ENCODE measurements around the gene GALNTL6. TPM values are rescaled to one million over a fixed set of nuclear protein-coding genes. Genes with fewer than 3 reads are reported as not detected.

The GALNTL6 gene
- total RNA-seq, 1 donor from 2014 or later = 2.1 TPM

DNA sequence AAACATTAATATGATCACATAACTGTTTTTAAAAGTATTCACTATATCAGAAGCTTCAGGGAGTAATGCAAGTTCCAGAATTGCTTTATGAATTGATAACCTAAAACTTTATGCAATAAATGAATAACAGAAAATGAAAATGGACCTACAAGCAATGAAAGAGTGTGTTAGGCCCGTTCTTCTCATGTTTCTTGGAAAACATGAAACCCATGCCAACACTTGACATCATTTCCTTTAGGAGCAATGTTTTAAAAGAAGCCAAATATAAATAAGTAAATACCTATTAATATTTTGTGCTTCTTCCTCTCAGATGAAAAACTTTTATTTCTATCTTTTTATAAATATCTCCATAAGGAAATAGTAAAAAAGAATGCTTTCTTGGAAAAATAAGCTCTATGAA is 1232.4 kb downstream of the GALNTL6 start:
- H3K4me1 ChIP-seq (ENCODE audit: control insufficient read depth in 3 of 3, insufficient read depth in 3 of 3, low read length in 3 of 3) = peaks cover 0 to 1% (median 0%) of the 10 kb centered on the region in 3 donors
- no peaks in the 10 kb centered on the region for H3K27me3 ChIP-seq (ENCODE audit: control insufficient read depth in 3 of 3, insufficient read depth in 3 of 3, low read length in 3 of 3)
- no peak overlapping the region for H3K4me3 ChIP-seq (ENCODE audit: low read length in 3 of 3)
- H3K27ac ChIP-seq (ENCODE audit: low read depth, low read length) = no peak overlapping the region
- no peaks in the 10 kb centered on the region for H3K9me3 ChIP-seq (ENCODE audit: control insufficient read depth in 3 of 3, low read length in 3 of 3)
- no peaks in the 10 kb centered on the region for H3K36me3 ChIP-seq (ENCODE audit: control insufficient read depth in 3 of 3, insufficient read depth in 3 of 3, low read length in 3 of 3)
- no peak overlapping the region for H3K9ac ChIP-seq (ENCODE audit: low read depth in 1 of 3, low read length in 3 of 3)

- Histone ChIP-seq H3K4me1 (ENCODE audit: control insufficient read depth in 3 of 3, insufficient read depth in 3 of 3, low read length in 3 of 3) (no peaks in the 10 kb centered on the region), H3K27me3 (ENCODE audit: control insufficient read depth in 3 of 3, insufficient read depth in 3 of 3, low read length in 3 of 3) (no peaks in the 10 kb centered on the region), H3K9ac (ENCODE audit: low read depth in 1 of 3, low read length in 3 of 3) (no peak overlapping the region), H3K27ac (ENCODE audit: low read depth, low read length) (no peak overlapping the region), H3K36me3 (ENCODE audit: control insufficient read depth in 3 of 3, insufficient read depth in 3 of 3, low read length in 3 of 3) (no peaks in the 10 kb centered on the region), H3K9me3 (ENCODE audit: control insufficient read depth in 3 of 3, low read length in 3 of 3) (no peaks in the 10 kb centered on the region), H3K4me3 (ENCODE audit: low read length in 3 of 3) (no peak overlapping the region)
These were observed 1232.9 kb downstream of the GALNTL6 start for GRCh38 chr4:173046144-173046543.

DNA sequence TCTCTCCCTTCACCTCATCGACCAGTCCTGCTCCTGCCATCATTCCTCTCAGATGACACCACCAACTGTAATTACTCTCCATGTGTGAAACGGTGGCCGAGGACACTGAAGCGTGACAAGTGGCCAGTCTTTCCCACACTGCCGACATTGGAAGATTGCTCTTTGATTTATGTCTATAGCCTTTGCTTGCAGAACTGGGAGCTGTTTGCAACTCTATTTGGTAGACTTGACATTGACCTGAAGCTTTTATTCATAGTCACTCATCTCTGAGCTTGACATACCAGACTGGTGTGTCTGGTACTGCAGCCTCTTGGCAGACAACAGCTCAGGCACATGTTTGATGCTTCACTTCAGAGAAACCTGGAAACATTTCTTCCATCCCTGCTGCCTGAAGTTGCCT is 1233.6 kb downstream of the GALNTL6 start:
- Histone ChIP-seq H3K27ac (ENCODE audit: low read depth, low read length) (no peak overlapping the region), H3K4me1 (ENCODE audit: control insufficient read depth in 3 of 3, insufficient read depth in 3 of 3, low read length in 3 of 3) (no peaks in the 10 kb centered on the region), H3K27me3 (ENCODE audit: control insufficient read depth in 3 of 3, insufficient read depth in 3 of 3, low read length in 3 of 3) (no peaks in the 10 kb centered on the region), H3K36me3 (ENCODE audit: control insufficient read depth in 3 of 3, insufficient read depth in 3 of 3, low read length in 3 of 3) (no peaks in the 10 kb centered on the region), H3K4me3 (ENCODE audit: low read length in 3 of 3) (no peak overlapping the region), H3K9me3 (ENCODE audit: control insufficient read depth in 3 of 3, low read length in 3 of 3) (no peaks in the 10 kb centered on the region), H3K9ac (ENCODE audit: low read depth in 1 of 3, low read length in 3 of 3) (no peak overlapping the region)

GRCh38 chr4:173051232-173051631 is 1238.0 kb downstream of the GALNTL6 start:
- Histone ChIP-seq H3K36me3 (ENCODE audit: control insufficient read depth in 3 of 3, insufficient read depth in 3 of 3, low read length in 3 of 3) (no peaks in the 10 kb centered on the region), H3K9me3 (ENCODE audit: control insufficient read depth in 3 of 3, low read length in 3 of 3) (no peaks in the 10 kb centered on the region), H3K9ac (ENCODE audit: low read depth in 1 of 3, low read length in 3 of 3) (no peak overlapping the region), H3K27ac (ENCODE audit: low read depth, low read length) (no peak overlapping the region), H3K4me3 (ENCODE audit: low read length in 3 of 3) (no peak overlapping the region), H3K4me1 (ENCODE audit: control insufficient read depth in 3 of 3, insufficient read depth in 3 of 3, low read length in 3 of 3) (no peaks in the 10 kb centered on the region), H3K27me3 (ENCODE audit: control insufficient read depth in 3 of 3, insufficient read depth in 3 of 3, low read length in 3 of 3) (no peaks in the 10 kb centered on the region)

GRCh38 chr4:173051716-173052115 is 1238.5 kb downstream of the GALNTL6 start:
- Histone ChIP-seq H3K9me3 (ENCODE audit: control insufficient read depth in 3 of 3, low read length in 3 of 3) (no peaks in the 10 kb centered on the region), H3K27ac (ENCODE audit: low read depth, low read length) (no peak overlapping the region), H3K9ac (ENCODE audit: low read depth in 1 of 3, low read length in 3 of 3) (no peak overlapping the region), H3K4me1 (ENCODE audit: control insufficient read depth in 3 of 3, insufficient read depth in 3 of 3, low read length in 3 of 3) (no peaks in the 10 kb centered on the region), H3K4me3 (ENCODE audit: low read length in 3 of 3) (peak overlapping the region in 1 of 3 donors; percentile 62), H3K27me3 (ENCODE audit: control insufficient read depth in 3 of 3, insufficient read depth in 3 of 3, low read length in 3 of 3) (no peaks in the 10 kb centered on the region), H3K36me3 (ENCODE audit: control insufficient read depth in 3 of 3, insufficient read depth in 3 of 3, low read length in 3 of 3) (no peaks in the 10 kb centered on the region)

DNA sequence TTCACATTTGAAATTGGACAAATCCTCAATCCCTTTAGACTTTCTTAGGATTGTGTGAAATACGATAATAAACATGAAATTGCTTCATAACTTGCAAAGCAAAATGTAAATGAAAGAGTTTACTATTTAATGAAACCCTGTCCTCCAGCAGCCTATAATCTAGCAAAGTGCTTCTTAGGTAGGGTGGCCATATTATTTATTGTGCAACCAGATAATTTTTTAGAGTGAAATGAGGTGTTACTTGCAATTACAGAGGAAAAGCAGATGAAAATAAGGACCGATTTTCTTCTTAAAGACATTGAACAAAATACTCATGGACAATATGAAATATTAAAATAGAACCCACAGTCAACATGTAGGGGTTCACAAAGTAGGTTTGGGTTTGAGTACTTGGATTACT is 1239.2 kb downstream of the GALNTL6 start:
- no peaks in the 10 kb centered on the region for H3K27me3 ChIP-seq (ENCODE audit: control insufficient read depth in 3 of 3, insufficient read depth in 3 of 3, low read length in 3 of 3)
- no peaks in the 10 kb centered on the region for H3K36me3 ChIP-seq (ENCODE audit: control insufficient read depth in 3 of 3, insufficient read depth in 3 of 3, low read length in 3 of 3)
- no peak overlapping the region for H3K27ac ChIP-seq (ENCODE audit: low read depth, low read length)
- no peak overlapping the region for H3K4me3 ChIP-seq (ENCODE audit: low read length in 3 of 3)
- H3K9ac ChIP-seq (ENCODE audit: low read depth in 1 of 3, low read length in 3 of 3) = no peak overlapping the region
- no peaks in the 10 kb centered on the region for H3K9me3 ChIP-seq (ENCODE audit: control insufficient read depth in 3 of 3, low read length in 3 of 3)
- H3K4me1 ChIP-seq (ENCODE audit: control insufficient read depth in 3 of 3, insufficient read depth in 3 of 3, low read length in 3 of 3) = no peaks in the 10 kb centered on the region

DNA sequence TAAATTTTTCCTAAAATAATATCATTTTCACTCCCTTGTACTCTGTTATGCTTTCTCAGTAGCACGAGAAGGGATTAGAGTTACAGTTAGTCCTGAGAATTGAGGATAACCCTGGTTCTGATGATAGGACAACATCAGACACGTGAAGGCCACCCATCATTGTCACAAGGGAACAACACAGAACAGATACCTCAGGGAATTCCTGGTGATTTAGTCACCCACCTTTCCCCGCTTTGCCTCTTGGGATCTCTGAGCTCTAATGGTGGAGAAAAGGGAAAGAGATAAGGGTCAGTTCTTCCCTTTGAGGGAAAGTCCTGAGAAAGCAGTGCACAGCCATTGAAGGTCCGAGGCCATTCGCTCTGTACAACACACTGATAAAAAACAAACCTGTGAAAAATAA is 1243.1 kb downstream of the GALNTL6 start:
- Histone ChIP-seq H3K27me3 (ENCODE audit: control insufficient read depth in 3 of 3, insufficient read depth in 3 of 3, low read length in 3 of 3) (no peaks in the 10 kb centered on the region), H3K9ac (ENCODE audit: low read depth in 1 of 3, low read length in 3 of 3) (no peak overlapping the region), H3K36me3 (ENCODE audit: control insufficient read depth in 3 of 3, insufficient read depth in 3 of 3, low read length in 3 of 3) (no peaks in the 10 kb centered on the region), H3K27ac (ENCODE audit: low read depth, low read length) (no peak overlapping the region), H3K9me3 (ENCODE audit: control insufficient read depth in 3 of 3, low read length in 3 of 3) (no peaks in the 10 kb centered on the region), H3K4me1 (ENCODE audit: control insufficient read depth in 3 of 3, insufficient read depth in 3 of 3, low read length in 3 of 3) (no peaks in the 10 kb centered on the region), H3K4me3 (ENCODE audit: low read length in 3 of 3) (no peak overlapping the region)

- Histone ChIP-seq H3K9ac (ENCODE audit: low read depth in 1 of 3, low read length in 3 of 3) (no peak overlapping the region), H3K4me3 (ENCODE audit: low read length in 3 of 3) (no peak overlapping the region), H3K27ac (ENCODE audit: low read depth, low read length) (no peak overlapping the region), H3K9me3 (ENCODE audit: control insufficient read depth in 3 of 3, low read length in 3 of 3) (no peaks in the 10 kb centered on the region), H3K36me3 (ENCODE audit: control insufficient read depth in 3 of 3, insufficient read depth in 3 of 3, low read length in 3 of 3) (no peaks in the 10 kb centered on the region), H3K4me1 (ENCODE audit: control insufficient read depth in 3 of 3, insufficient read depth in 3 of 3, low read length in 3 of 3) (no peaks in the 10 kb centered on the region), H3K27me3 (ENCODE audit: control insufficient read depth in 3 of 3, insufficient read depth in 3 of 3, low read length in 3 of 3) (no peaks in the 10 kb centered on the region)
These were observed 1243.5 kb downstream of the GALNTL6 start for GRCh38 chr4:173056710-173057109.

- H3K27ac ChIP-seq (ENCODE audit: low read depth, low read length) = no peak overlapping the region
These were observed 1244.2 kb downstream of the GALNTL6 start for GRCh38 chr4:173057442-173057841.

DNA sequence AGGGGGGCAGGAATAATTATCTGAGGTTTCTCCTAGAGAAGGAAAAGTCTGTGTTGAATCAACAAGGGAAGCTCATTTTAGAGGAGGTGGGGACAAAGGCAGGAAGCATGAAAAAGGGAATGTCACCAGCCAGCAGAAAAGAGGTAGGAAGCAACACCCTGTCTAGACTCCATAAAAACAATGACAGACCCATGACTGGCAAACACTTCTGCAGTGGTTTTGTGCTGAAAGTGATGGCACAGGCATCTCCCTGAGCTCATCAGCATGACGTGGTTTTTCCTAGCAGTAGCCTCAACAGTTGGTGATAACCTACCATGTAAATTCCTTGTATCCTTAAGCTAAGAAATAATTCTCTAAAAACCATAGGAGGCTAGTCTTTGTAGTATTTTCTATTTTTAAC is 1244.7 kb downstream of the GALNTL6 start:
- no peak overlapping the region for H3K9ac ChIP-seq (ENCODE audit: low read depth in 1 of 3, low read length in 3 of 3)
- H3K27ac ChIP-seq (ENCODE audit: low read depth, low read length) = no peak overlapping the region
- no peaks in the 10 kb centered on the region for H3K9me3 ChIP-seq (ENCODE audit: control insufficient read depth in 3 of 3, low read length in 3 of 3)
- no peak overlapping the region for H3K4me3 ChIP-seq (ENCODE audit: low read length in 3 of 3)
- H3K27me3 ChIP-seq (ENCODE audit: control insufficient read depth in 3 of 3, insufficient read depth in 3 of 3, low read length in 3 of 3) = no peaks in the 10 kb centered on the region
- H3K4me1 ChIP-seq (ENCODE audit: control insufficient read depth in 3 of 3, insufficient read depth in 3 of 3, low read length in 3 of 3) = no peaks in the 10 kb centered on the region
- H3K36me3 ChIP-seq (ENCODE audit: control insufficient read depth in 3 of 3, insufficient read depth in 3 of 3, low read length in 3 of 3) = no peaks in the 10 kb centered on the region

More at GRCh38 chr4:173057442-173057841, 1244.2 kb downstream of the GALNTL6 start:
- no peaks in the 10 kb centered on the region for H3K27me3 ChIP-seq (ENCODE audit: control insufficient read depth in 3 of 3, insufficient read depth in 3 of 3, low read length in 3 of 3)
- H3K4me3 ChIP-seq (ENCODE audit: low read length in 3 of 3) = no peak overlapping the region
- no peak overlapping the region for H3K9ac ChIP-seq (ENCODE audit: low read depth in 1 of 3, low read length in 3 of 3)
- no peaks in the 10 kb centered on the region for H3K9me3 ChIP-seq (ENCODE audit: control insufficient read depth in 3 of 3, low read length in 3 of 3)
- H3K4me1 ChIP-seq (ENCODE audit: control insufficient read depth in 3 of 3, insufficient read depth in 3 of 3, low read length in 3 of 3) = no peaks in the 10 kb centered on the region
- no peaks in the 10 kb centered on the region for H3K36me3 ChIP-seq (ENCODE audit: control insufficient read depth in 3 of 3, insufficient read depth in 3 of 3, low read length in 3 of 3)

- Histone ChIP-seq H3K4me3 (ENCODE audit: low read length in 3 of 3) (no peak overlapping the region), H3K27me3 (ENCODE audit: control insufficient read depth in 3 of 3, insufficient read depth in 3 of 3, low read length in 3 of 3) (no peaks in the 10 kb centered on the region), H3K9me3 (ENCODE audit: control insufficient read depth in 3 of 3, low read length in 3 of 3) (no peaks in the 10 kb centered on the region)
These were observed 1248.0 kb downstream of the GALNTL6 start for GRCh38 chr4:173061160-173061559.

More at GRCh38 chr4:173061160-173061559, 1248.0 kb downstream of the GALNTL6 start:
- Histone ChIP-seq H3K36me3 (ENCODE audit: control insufficient read depth in 3 of 3, insufficient read depth in 3 of 3, low read length in 3 of 3) (no peaks in the 10 kb centered on the region), H3K4me1 (ENCODE audit: control insufficient read depth in 3 of 3, insufficient read depth in 3 of 3, low read length in 3 of 3) (no peaks in the 10 kb centered on the region), H3K9ac (ENCODE audit: low read depth in 1 of 3, low read length in 3 of 3) (no peak overlapping the region), H3K27ac (ENCODE audit: low read depth, low read length) (no peak overlapping the region)

All from skeletal muscle tissue (tissue), 4 donors.